Spinal cord (tissue), 10 donors: ENCODE measurements around the gene DNPEP. TPM values are rescaled to one million over a fixed set of nuclear protein-coding genes. Genes with fewer than 3 reads are reported as not detected.

Source experiments
- DNase-seq, 6 donors: peaks; one replicate each; pipeline versions ENCODE4 v3.0.0 to v3.0.0-alpha.2; 2013 to 2015; ENCODE audit warnings: low spot score in 6 of 6, low read depth in 4 of 6
- H3K27ac ChIP-seq: one replicate; pipeline ENCODE4 v1.5.1; 2013; ENCODE audit warnings: low read depth, low read length, control low read depth
- H3K27me3 ChIP-seq: one replicate; pipeline ENCODE4 v1.6.1; 2013; ENCODE audit warnings: low read length; ENCODE audit not compliant: control insufficient read depth, insufficient read depth
- H3K36me3 ChIP-seq: one replicate; pipeline ENCODE4 v1.6.1; 2013; ENCODE audit warnings: low read length; ENCODE audit not compliant: control insufficient read depth, insufficient read depth
- H3K4me1 ChIP-seq: one replicate; pipeline ENCODE4 v1.6.1; 2013; ENCODE audit warnings: low read length; ENCODE audit not compliant: control insufficient read depth, insufficient read depth
- H3K4me3 ChIP-seq: one replicate; pipeline ENCODE4 v1.5.1; 2013; ENCODE audit warnings: low read depth, low read length, control low read depth
- H3K9me3 ChIP-seq: one replicate; pipeline ENCODE4 v1.6.1; 2013; ENCODE audit warnings: low read length; ENCODE audit not compliant: control insufficient read depth, insufficient read depth
- WGBS: methylation state at CpG from one replicate; pipeline ENCODE4 v1.1.5; 2013; ENCODE audit warnings: missing lambda C conversion rate; ENCODE audit not compliant: insufficient coverage; 5-methylcytosine and 5-hydroxymethylcytosine counted together
- polyA plus RNA-seq, 2 donors: library from polyadenylated mRNA; unstranded; fragments of 120-200 nt; gene quantifications; one replicate each; pipeline ENCODE4 v1.2.1, GENCODE V29; 2013; ENCODE audit not compliant: insufficient read length in 2 of 2
- total RNA-seq, 2 donors: library from RNA; depleted of rRNA in 1 of 2; stranded (reverse); fragments of 120-200 nt in 1 of 2; fragments of >200 nt in 1 of 2; gene quantifications; one replicate each; pipeline versions ENCODE4 v1.2.3 to v1.2.4, GENCODE V29; 2013 to 2014
- donor health status: healthy.

The DNPEP gene
- total and polyA plus RNA-seq, 4 donors: 25.6 to 57.2 (median 40.5) TPM

DNA sequence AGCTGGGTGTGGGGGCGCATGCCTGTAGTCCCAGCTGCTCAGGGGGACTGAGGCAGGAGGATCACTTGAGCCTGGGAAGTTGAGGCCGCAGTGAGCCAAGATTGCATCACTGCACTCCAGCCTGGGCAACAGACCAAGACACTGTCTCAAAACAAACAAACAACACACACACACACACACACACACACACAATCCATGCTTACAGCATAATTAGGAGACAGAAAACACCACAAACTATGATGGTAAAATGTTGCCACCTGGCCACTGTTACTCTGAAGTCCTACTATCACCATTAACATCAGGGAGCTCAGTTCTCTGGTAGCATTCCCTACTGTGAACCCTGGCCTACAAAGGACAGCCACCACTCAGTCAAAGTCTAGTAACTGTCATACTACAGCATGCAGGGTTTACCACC is 18.3 kb downstream of the DNPEP start:
- 0% methylated on average over 1 of the region's 2 CpGs for WGBS
- DNase-seq: peak in 1 of 6 donors; percentile 49
- Histone ChIP-seq H3K4me1 (peaks cover 3% of the 10 kb centered on the region), H3K36me3 (peaks cover 12% of the 10 kb centered on the region), H3K4me3 (no peak overlapping the region), H3K27ac (no peak overlapping the region), H3K27me3 (no peaks in the 10 kb centered on the region), H3K9me3 (no peaks in the 10 kb centered on the region)

DNA sequence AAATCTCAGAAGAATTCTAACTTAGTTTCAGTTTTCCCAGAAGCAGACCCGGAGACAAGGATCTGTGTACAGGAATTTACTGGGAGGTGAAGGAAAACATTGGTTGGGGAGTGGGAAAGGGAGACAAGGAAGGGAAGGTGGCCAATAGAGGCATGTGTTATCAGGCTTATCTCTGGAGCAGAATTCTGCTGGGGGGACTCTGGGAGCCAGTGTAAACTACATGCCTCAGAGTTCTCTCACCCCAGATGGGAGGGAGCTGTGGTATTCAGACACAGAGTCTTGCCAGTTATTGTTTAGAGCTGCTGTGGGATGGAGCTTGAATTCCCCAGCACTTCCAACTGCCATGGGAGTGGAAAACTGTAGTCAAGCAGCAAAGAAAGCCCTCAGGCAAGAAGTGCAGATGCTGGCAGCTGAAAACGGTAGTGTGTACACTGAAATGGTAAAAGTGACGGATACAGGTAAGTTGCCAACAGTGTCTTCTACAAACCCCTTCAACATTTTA is 19.0 kb downstream of the DNPEP start:
- Histone ChIP-seq H3K27ac (peak overlapping the region; percentile 37), H3K36me3 (peaks cover 6% of the 10 kb centered on the region), H3K4me1 (peaks cover 3% of the 10 kb centered on the region), H3K4me3 (no peak overlapping the region), H3K27me3 (no peaks in the 10 kb centered on the region), H3K9me3 (no peaks in the 10 kb centered on the region)
- 60% methylated on average over 1 of the region's 3 CpGs for WGBS
- DNase-seq: peak in 2 of 6 donors; percentile 37 to 54

DNA sequence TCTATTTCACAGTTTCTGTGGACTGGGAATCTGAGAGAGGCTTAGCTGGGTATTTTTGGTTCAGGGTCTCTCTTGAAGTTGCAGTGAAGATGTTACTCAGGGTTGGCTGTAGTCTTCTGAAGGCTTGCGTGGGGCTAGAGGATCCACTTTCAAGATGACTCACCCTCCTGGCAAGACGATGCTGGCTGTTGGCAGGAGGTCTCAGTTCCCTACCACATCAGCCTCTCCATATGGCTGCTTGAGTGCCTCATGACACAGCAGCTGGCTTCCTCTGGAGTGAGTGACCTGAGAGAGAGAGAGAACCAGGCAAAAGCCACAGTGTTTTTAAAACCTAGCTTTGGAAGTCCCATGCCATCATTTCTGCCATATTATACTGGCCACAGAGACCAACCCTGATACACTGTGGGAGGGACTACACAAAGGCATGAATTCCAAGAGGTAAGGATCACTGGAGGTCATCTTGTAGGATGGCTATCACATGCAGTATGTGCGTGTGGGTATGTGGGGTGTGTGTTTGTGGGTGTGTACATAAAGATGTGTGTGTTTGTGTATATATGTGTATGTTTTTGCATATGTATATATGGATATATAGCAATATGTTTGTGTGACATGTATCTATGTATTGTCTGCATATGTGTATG is 25.1 kb downstream of the DNPEP start:
- Histone ChIP-seq H3K36me3 (no peaks in the 10 kb centered on the region), H3K27ac (no peak overlapping the region), H3K9me3 (no peaks in the 10 kb centered on the region), H3K27me3 (peaks cover 28% of the 10 kb centered on the region), H3K4me3 (no peak overlapping the region), H3K4me1 (peaks cover 9% of the 10 kb centered on the region)
- no peak for DNase-seq
- 42% methylated on average over 2 of the region's 3 CpGs for WGBS

- DNase-seq: no peak
- H3K9me3 ChIP-seq: no peaks in the 10 kb centered on the region
- no peak overlapping the region for H3K4me3 ChIP-seq
- H3K4me1 ChIP-seq: peaks cover 9% of the 10 kb centered on the region
- H3K27ac ChIP-seq: no peak overlapping the region
- 90% methylated on average over 5 of the region's 5 CpGs for WGBS
- H3K36me3 ChIP-seq: no peaks in the 10 kb centered on the region
- H3K27me3 ChIP-seq: peaks cover 32% of the 10 kb centered on the region
These were observed 25.6 kb downstream of the DNPEP start for GRCh38 chr2:219362072-219362471.

DNA sequence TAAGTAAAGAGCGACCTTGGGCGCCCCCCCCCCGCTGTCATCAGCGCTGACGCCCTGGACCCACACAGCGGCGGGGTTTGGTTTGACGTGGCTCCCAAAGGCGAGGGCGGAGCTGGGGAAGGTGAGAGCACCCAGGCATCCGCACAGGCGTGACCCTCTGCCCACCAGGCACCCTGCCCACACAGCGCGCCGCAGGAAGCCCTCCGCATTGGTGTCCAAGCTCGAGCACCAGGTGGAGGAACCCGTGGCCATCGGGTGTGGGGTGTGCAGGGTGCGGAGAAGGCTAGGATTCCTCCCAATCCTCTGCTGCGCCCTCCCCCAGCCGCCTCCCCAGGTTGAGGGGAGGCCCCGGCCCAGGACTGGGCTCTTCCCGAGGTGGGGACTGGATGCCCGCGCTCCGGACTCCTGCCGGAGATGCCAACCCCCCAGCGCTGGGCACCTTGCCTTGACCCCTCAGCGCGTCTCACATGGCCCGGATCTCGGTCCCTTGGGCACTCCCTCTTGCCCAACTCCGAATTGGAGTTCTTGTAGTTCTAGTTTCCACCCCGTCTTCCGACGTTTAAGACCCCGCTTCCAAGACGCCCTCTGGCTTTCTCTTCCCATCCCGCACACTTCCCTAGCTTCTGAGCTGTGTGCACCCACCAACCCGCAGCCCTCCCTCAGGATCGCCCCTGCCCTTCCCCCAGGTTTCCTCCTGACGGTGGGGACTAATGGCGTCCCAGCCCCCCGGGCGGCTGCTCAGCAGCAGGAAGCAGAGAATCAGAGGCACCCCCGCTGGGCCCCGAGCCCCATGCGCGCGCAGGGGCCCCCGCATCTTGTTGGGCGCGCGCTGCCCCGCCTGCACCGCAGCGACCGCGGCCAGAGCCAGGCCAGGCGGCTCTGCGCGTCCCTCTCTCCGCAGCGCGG is 29.3 kb downstream of the DNPEP start:
- no peak for DNase-seq
- Histone ChIP-seq H3K27ac (no peak overlapping the region), H3K27me3 (peaks cover 41% of the 10 kb centered on the region), H3K36me3 (no peaks in the 10 kb centered on the region), H3K4me3 (no peak overlapping the region), H3K9me3 (no peaks in the 10 kb centered on the region), H3K4me1 (peaks cover 9% of the 10 kb centered on the region)
- whole genome bisulfite sequencing: 2% methylated on average over 63 of the region's 66 CpGs

DNA sequence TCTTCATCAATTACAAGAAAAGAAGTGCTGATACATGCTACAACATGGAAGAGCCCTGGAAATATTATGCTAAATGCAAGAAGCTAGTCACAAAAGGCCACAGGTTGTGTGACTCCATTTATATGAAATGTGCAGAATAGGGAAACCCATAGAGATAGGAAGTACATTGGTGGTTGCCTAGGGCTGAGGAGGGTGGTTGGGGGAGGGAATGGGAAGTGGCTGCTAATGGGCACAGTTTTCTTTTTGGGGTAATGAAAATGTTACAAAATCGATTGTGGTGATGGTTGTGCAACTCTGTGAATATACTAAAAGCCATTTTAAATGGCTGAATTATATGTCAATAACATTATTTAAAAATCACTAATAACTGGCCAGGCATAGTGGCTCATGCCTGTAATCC is 30.9 kb downstream of the DNPEP start:
- Histone ChIP-seq H3K4me1 (peaks cover 9% of the 10 kb centered on the region), H3K27me3 (peaks cover 41% of the 10 kb centered on the region), H3K9me3 (no peaks in the 10 kb centered on the region), H3K27ac (no peak overlapping the region), H3K36me3 (no peaks in the 10 kb centered on the region), H3K4me3 (no peak overlapping the region)
- WGBS: no CpG with 5 or more reads among the region's 1 CpG
- no peak for DNase-seq

DNA sequence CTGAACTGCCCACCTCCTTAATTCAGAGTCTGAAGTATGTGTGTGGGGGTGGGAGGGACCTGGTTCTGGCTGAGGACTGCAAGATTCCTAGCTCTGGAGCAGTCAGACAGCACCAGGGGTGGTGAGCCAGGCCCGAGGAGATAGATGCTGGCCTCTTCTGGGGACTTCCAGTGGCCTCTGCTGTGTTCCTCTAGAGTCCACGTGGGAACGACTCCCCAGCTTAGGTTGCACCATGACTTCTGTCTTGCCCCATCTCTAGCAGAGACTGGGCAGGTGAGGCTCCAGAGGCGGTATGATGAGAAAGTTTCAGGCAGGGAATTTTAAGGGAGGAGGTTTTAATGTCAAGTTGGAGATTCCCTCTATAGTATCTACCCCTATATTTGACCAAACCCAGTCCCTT is 33.1 kb downstream of the DNPEP start:
- WGBS: 72% methylated on average over 2 of the region's 4 CpGs
- Histone ChIP-seq H3K36me3 (no peaks in the 10 kb centered on the region), H3K9me3 (no peaks in the 10 kb centered on the region), H3K4me3 (no peak overlapping the region), H3K27ac (no peak overlapping the region), H3K27me3 (peaks cover 33% of the 10 kb centered on the region), H3K4me1 (peaks cover 12% of the 10 kb centered on the region)
- DNase-seq: no peak

GRCh38 chr2:219353129-219353528 is 34.6 kb downstream of the DNPEP start:
- Histone ChIP-seq H3K4me3 (no peak overlapping the region), H3K36me3 (no peaks in the 10 kb centered on the region), H3K27ac (no peak overlapping the region), H3K9me3 (no peaks in the 10 kb centered on the region), H3K27me3 (peaks cover 18% of the 10 kb centered on the region), H3K4me1 (peaks cover 6% of the 10 kb centered on the region)
- DNase-seq: no peak
- WGBS: 96% methylated on average over 5 of the region's 5 CpGs

- peaks cover 12% of the 10 kb centered on the region for H3K27me3 ChIP-seq
- peak in 2 of 6 donors; percentile 63 to 80 for DNase-seq
- peaks cover 3% of the 10 kb centered on the region for H3K4me1 ChIP-seq
- no peak overlapping the region for H3K4me3 ChIP-seq
- no peak overlapping the region for H3K27ac ChIP-seq
- 14% methylated on average over 1 of the region's 5 CpGs for WGBS
- no peaks in the 10 kb centered on the region for H3K9me3 ChIP-seq
- H3K36me3 ChIP-seq: no peaks in the 10 kb centered on the region
These were observed 35.2 kb downstream of the DNPEP start for GRCh38 chr2:219352448-219353023.
